HepG2 (cell line): ENCODE results near the gene RER1. TPM values are rescaled to one million over a fixed set of nuclear protein-coding genes. Genes with fewer than 3 reads are reported as not detected.

Source experiments
- ARID2 ChIP-seq: sonication (generic); formaldehyde crosslinking; IDR thresholded peaks from 2 replicates; pipeline ENCODE4 v1.8.1; 2022; ENCODE audit warnings: mild to moderate bottlenecking, missing genetic modification reagents, borderline replicate concordance
- FOSL1 ChIP-seq: sonication (generic); formaldehyde crosslinking; IDR thresholded peaks from 2 replicates; pipeline ENCODE4 v1.9.0; 2021; ENCODE audit warnings: missing genetic modification reagents, borderline replicate concordance
- GABPB1 ChIP-seq: IDR thresholded peaks from 2 replicates; pipeline ENCODE4 v1.6.1; 2016; ENCODE audit warnings: mild to moderate bottlenecking, missing genetic modification reagents, moderate library complexity, missing compliant biosample characterization
- GFI1 ChIP-seq: sonication (generic); formaldehyde crosslinking; IDR thresholded peaks from 2 replicates; pipeline ENCODE4 v1.5.0; 2020; ENCODE audit warnings: missing genetic modification reagents, mild to moderate bottlenecking, borderline replicate concordance
- HNRNPUL1 ChIP-seq: fragments of 200-400 bp; formaldehyde crosslinking; IDR thresholded peaks from 2 replicates; pipeline ENCODE4 v1.6.1; 2017; ENCODE audit warnings: low read depth, mild to moderate bottlenecking, low read length, moderate library complexity
- KLF16 ChIP-seq, 2 experiments: sonication (generic) in 1 of 2; formaldehyde crosslinking in 1 of 2; IDR thresholded peaks; 2 replicates each; pipeline versions ENCODE4 v1.6.1 to v1.8.0; 2016 to 2023; ENCODE audit warnings: missing genetic modification reagents in 2 of 2, missing compliant biosample characterization in 1 of 2
- KLF6 ChIP-seq: IDR thresholded peaks from 2 replicates; pipeline ENCODE4 v1.8.0; 2016; ENCODE audit warnings: missing biosample characterization, missing genetic modification reagents
- LCORL ChIP-seq, 2 experiments: fragments of 450-650 bp in 1 of 2; sonication (generic) in 1 of 2; formaldehyde crosslinking in 1 of 2; IDR thresholded peaks; 2 replicates each; pipeline versions ENCODE4 v1.5.0 to v1.6.1; 2017 to 2020; ENCODE audit warnings: antibody characterized with exemption in 1 of 2, missing genetic modification reagents in 1 of 2
- MEIS1 ChIP-seq: sonication (generic); formaldehyde crosslinking; IDR thresholded peaks from 2 replicates; pipeline ENCODE4 v1.9.0; 2021; ENCODE audit warnings: mild to moderate bottlenecking, missing genetic modification reagents, moderate library complexity, borderline replicate concordance
- NONO ChIP-seq, 2 experiments: fragments of 450-650 bp in 1 of 2; sonication (generic) in 1 of 2; formaldehyde crosslinking in 1 of 2; IDR thresholded peaks in 1 of 2; conservative IDR thresholded peaks in 1 of 2; 2 replicates each; pipeline versions ENCODE4 v1.6.1 to v1.8.0; 2017 to 2022; ENCODE audit warnings: mild to moderate bottlenecking in 1 of 2, missing genetic modification reagents in 1 of 2, moderate library complexity in 1 of 2
- PAX8 ChIP-seq: sonication (generic); formaldehyde crosslinking; IDR thresholded peaks from 2 replicates; pipeline ENCODE4 v1.8.0; 2022; ENCODE audit warnings: mild to moderate bottlenecking, missing genetic modification reagents, borderline replicate concordance
- PHB2 ChIP-seq: fragments of 450-650 bp; IDR thresholded peaks from 2 replicates; pipeline ENCODE4 v1.6.1; 2018; ENCODE audit not compliant: partially characterized antibody
- RAD21 ChIP-seq: fragments of 450-650 bp; formaldehyde crosslinking; IDR thresholded peaks from 2 replicates; pipeline ENCODE4 v1.5.0; 2020; ENCODE audit warnings: mild to moderate bottlenecking
- RXRA ChIP-seq: sonication (generic); formaldehyde crosslinking; IDR thresholded peaks from 2 replicates; pipeline ENCODE4 v1.5.1; 2020; ENCODE audit warnings: missing genetic modification reagents
- SIN3B ChIP-seq: fragments of 150-350 bp; IDR thresholded peaks from 2 replicates; pipeline ENCODE4 v1.6.1; 2014; ENCODE audit warnings: low read length
- ZFX ChIP-seq: sonication (generic); formaldehyde crosslinking; IDR thresholded peaks from 2 replicates; pipeline ENCODE4 v1.4.0; 2020; ENCODE audit warnings: mild to moderate bottlenecking, low read depth, missing genetic modification reagents, moderate library complexity
- ZNF138 ChIP-seq: sonication (generic); formaldehyde crosslinking; IDR thresholded peaks from 2 replicates; pipeline ENCODE4 v1.5.0; 2020; ENCODE audit warnings: mild to moderate bottlenecking, low read depth, missing genetic modification reagents
- ZNF225 ChIP-seq: sonication (generic); formaldehyde crosslinking; IDR thresholded peaks from 2 replicates; pipeline ENCODE4 v1.4.0; 2020; ENCODE audit warnings: mild to moderate bottlenecking, missing genetic modification reagents
- ZNF75D ChIP-seq: sonication (generic); formaldehyde crosslinking; IDR thresholded peaks from 2 replicates; pipeline ENCODE4 v1.8.1; 2023; ENCODE audit warnings: missing genetic modification reagents, mild to moderate bottlenecking, borderline replicate concordance
- polyA plus RNA-seq, 8 experiments: library from polyadenylated mRNA; depleted of rRNA in 3 of 8; stranded (reverse) in 7 of 8; unstranded in 1 of 8; fragments of >200 nt; fragmentation: Illumina TruSeq in 4 of 8; extraction: Trizol in 4 of 8; gene quantifications; 2 replicates each; pipeline versions ENCODE4 v1.2.1 to v1.2.3, GENCODE V29; 2011 to 2016; ENCODE audit warnings: low read depth in 4 of 8, missing spikeins in 1 of 8, mixed read lengths in 1 of 8; ENCODE audit not compliant: insufficient read depth in 1 of 8
- total RNA-seq, 5 experiments: library from RNA; depleted of rRNA; stranded (reverse); fragments of >200 nt; fragmentation: Illumina TruSeq; extraction: Trizol; gene quantifications; 2 replicates each; pipeline ENCODE4 v1.2.3, GENCODE V29; 2016; ENCODE audit warnings: low read depth in 1 of 5
- TF ChIP-seq, protein P1 (sequence below): sonication (generic); formaldehyde crosslinking; IDR thresholded peaks from 2 replicates; pipeline ENCODE4 v1.9.0; 2022; ENCODE audit warnings: missing genetic modification reagents, mild to moderate bottlenecking, borderline replicate concordance
- TF ChIP-seq, protein P2 (sequence below): sonication (generic); formaldehyde crosslinking; IDR thresholded peaks from 2 replicates; pipeline ENCODE4 v1.4.0; 2020; ENCODE audit warnings: missing genetic modification reagents
- TF ChIP-seq, protein P3 (sequence below): sonication (generic); formaldehyde crosslinking; IDR thresholded peaks from 2 replicates; pipeline ENCODE4 v1.5.1; 2020; ENCODE audit warnings: mild to moderate bottlenecking, missing genetic modification reagents, moderate library complexity

The RER1 gene
- total and polyA plus RNA-seq, 2 of the 13 experiments (the other 11 are each of a cell fraction or from before 2014, with no cell fraction given): 128 to 164 TPM

DNA sequence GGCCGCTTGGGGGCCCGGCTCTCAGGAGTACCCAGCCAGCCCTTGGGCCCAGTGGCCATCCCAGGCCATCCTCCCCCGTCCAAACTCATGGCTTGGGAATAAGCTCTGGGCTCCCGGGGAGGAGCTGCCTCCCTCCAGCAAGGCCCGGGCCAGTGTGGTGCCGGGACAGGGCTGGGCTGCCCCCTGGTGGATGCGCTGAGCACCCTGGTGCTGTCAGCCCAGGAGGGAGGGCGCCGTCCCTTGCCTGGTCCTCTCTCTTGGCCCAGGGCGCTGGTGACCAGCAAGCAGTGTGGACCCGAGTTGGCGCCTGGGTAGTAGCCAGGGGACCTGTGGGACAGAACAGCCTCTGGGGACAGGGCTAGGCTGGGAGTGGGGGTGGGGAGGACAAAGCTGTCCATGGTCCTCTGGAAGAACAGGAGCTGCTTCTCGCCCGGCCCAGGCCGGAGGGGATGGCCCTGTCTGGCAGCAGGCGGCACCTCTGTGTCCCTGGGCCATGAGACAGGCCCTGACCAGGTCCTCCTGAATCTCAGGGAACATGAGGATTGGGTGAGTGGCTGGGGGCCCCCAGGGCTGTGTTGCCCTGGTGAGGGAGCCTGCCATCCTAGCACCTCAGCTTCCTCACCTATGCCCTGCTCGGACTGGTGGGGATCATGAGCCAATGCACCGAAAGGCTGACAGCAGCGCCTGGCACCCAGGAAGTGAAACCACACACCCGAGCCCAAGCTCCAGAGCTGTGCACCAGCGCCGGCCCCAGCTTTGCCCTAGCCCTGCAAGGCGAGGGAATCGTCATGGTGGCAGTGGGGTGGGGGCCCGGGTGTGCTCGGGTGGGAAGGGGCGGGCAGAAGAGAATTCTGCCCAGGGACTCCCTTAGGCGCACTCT lies 9.7 kb upstream of the RER1 start (continued):
- TF ChIP-seq GABPB1 (CRISPR knock-in tag) (peak; percentile 56; the same call in 1 of the 2 replicates), MEIS1 (CRISPR knock-in tag) (no peak), RAD21 (CRISPR knock-in tag) (peak; percentile 93), PAX8 (CRISPR knock-in tag) (no peak), HNRNPUL1 (no peak), LCORL (IDR thresholded peaks at IDR 0.05) (no peak), LCORL (CRISPR knock-in tag; IDR thresholded peaks at IDR 0.05) (0 out of 2 replicates have a peak, but pooled peaks have one; percentile 40), KLF16 (CRISPR knock-in tag; IDR thresholded peaks at IDR 0.05) (peak in 1 of 2 experiments; percentile 48; a peak in 1 of 4 replicates), GFI1 (CRISPR knock-in tag) (no peak), FOSL1 (CRISPR knock-in tag) (no peak), SIN3B (no peak), ZNF75D (CRISPR knock-in tag) (no peak), NONO (IDR thresholded peaks at IDR 0.05) (no peak), NONO (CRISPR knock-in tag; conservative IDR thresholded peaks at IDR 0.05) (0 out of 2 replicates have a peak, but pooled peaks have one; percentile 21), RXRA (CRISPR knock-in tag) (no peak; the same call in 1 of the 2 replicates), ARID2 (CRISPR knock-in tag) (no peak), KLF6 (CRISPR knock-in tag) (0 out of 2 replicates have a peak, but pooled peaks have one; percentile 46), ZNF225 (CRISPR knock-in tag) (no peak), PHB2 (no peak), ZFX (CRISPR knock-in tag) (peak; percentile 73), ZNF138 (CRISPR knock-in tag) (no peak)
- TF ChIP-seq, protein P1, sequence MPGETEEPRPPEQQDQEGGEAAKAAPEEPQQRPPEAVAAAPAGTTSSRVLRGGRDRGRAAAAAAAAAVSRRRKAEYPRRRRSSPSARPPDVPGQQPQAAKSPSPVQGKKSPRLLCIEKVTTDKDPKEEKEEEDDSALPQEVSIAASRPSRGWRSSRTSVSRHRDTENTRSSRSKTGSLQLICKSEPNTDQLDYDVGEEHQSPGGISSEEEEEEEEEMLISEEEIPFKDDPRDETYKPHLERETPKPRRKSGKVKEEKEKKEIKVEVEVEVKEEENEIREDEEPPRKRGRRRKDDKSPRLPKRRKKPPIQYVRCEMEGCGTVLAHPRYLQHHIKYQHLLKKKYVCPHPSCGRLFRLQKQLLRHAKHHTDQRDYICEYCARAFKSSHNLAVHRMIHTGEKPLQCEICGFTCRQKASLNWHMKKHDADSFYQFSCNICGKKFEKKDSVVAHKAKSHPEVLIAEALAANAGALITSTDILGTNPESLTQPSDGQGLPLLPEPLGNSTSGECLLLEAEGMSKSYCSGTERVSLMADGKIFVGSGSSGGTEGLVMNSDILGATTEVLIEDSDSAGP (CRISPR knock-in tag): peak; percentile 40; the same call in 1 of the 2 replicates
- TF ChIP-seq, protein P2, sequence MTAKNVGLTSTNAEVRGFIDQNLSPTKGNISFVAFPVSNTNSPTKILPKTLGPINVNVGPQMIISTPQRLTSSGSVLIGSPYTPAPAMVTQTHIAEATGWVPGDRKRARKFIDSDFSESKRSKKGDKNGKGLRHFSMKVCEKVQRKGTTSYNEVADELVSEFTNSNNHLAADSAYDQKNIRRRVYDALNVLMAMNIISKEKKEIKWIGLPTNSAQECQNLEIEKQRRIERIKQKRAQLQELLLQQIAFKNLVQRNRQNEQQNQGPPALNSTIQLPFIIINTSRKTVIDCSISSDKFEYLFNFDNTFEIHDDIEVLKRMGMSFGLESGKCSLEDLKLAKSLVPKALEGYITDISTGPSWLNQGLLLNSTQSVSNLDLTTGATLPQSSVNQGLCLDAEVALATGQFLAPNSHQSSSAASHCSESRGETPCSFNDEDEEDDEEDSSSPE (CRISPR knock-in tag): no peak
- TF ChIP-seq, protein P3, sequence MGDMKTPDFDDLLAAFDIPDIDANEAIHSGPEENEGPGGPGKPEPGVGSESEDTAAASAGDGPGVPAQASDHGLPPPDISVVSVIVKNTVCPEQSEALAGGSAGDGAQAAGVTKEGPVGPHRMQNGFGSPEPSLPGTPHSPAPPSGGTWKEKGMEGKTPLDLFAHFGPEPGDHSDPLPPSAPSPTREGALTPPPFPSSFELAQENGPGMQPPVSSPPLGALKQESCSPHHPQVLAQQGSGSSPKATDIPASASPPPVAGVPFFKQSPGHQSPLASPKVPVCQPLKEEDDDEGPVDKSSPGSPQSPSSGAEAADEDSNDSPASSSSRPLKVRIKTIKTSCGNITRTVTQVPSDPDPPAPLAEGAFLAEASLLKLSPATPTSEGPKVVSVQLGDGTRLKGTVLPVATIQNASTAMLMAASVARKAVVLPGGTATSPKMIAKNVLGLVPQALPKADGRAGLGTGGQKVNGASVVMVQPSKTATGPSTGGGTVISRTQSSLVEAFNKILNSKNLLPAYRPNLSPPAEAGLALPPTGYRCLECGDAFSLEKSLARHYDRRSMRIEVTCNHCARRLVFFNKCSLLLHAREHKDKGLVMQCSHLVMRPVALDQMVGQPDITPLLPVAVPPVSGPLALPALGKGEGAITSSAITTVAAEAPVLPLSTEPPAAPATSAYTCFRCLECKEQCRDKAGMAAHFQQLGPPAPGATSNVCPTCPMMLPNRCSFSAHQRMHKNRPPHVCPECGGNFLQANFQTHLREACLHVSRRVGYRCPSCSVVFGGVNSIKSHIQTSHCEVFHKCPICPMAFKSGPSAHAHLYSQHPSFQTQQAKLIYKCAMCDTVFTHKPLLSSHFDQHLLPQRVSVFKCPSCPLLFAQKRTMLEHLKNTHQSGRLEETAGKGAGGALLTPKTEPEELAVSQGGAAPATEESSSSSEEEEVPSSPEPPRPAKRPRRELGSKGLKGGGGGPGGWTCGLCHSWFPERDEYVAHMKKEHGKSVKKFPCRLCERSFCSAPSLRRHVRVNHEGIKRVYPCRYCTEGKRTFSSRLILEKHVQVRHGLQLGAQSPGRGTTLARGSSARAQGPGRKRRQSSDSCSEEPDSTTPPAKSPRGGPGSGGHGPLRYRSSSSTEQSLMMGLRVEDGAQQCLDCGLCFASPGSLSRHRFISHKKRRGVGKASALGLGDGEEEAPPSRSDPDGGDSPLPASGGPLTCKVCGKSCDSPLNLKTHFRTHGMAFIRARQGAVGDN: peak; percentile 57
